ENCODE measurements around the gene PAX5. TPM values are rescaled to one million over a fixed set of nuclear protein-coding genes. Genes with fewer than 3 reads are reported as not detected.

Gene PAX5
- total RNA-seq, 6 experiments from 2014 or later = not detected

DNA sequence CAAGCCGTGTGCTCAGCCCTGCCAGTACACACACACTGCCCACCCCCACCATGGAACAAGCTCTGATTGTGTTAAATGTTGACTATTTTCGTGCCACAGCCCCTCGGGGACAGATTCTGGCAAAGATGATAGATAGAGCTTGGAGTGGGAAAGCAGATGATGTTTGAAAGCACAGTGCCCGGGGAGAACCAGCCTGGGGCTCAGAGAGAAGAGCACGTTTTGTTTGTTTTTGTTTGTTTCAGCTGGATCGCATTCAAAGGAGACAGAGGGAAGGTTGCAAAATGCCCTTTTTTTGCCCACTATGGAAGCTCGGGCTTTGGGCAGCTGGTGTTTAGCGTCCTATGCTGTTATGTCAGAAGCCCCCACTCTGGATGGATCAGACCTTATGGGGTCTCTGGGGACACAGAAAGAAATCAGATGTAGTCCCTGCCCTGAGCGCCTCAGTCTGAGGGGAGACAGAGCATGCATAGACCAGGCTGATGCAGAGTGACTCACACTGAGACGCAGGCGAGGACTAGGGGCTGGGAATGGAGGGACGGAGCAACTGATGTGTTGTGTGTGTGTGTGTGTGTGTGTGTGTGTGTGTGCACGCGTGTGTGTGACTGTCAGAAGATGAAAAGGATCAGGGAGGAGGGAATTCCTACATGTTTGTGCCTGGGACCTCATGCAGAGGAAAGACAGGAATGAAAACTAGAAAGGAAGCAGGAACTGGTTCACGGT is 231.7 kb downstream of the PAX5 start:
- Mint-ChIP-seq H3K4me3 (peak overlapping the region; percentile 46), H3K4me1 (ENCODE audit: low read depth) (peaks cover 14% of the 10 kb centered on the region)
- peak; percentile 82 for DNase-seq

DNA sequence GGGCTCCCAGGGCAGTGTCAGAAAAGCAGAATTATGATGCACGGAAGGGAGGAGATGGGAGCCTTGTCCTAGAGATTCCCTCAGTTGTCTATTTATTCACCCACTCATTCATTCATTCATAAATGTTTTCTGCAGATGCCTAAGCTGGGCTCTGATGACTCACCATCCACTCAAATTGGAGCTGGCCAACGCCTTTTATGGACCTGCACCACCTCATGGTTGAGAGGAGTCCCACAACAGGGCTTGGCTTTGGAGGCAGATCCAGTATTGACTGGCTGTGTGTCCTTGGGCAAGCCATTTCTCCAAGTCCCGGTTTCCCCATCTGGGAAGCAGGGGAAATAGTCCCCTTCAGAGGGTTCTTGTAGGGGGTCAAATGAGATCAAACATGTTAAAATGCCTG is 233.6 kb downstream of the PAX5 start:
- no peak overlapping the region for H3K4me3 Mint-ChIP-seq
- DNase-seq = no peak
- no peaks in the 10 kb centered on the region for H3K36me3 Mint-ChIP-seq (ENCODE audit: low read depth)
- peaks cover 58% of the 10 kb centered on the region for H3K27me3 Mint-ChIP-seq (ENCODE audit: insufficient read depth)
- H3K9me3 Mint-ChIP-seq = no peaks in the 10 kb centered on the region
- peaks cover 14% of the 10 kb centered on the region for H3K4me1 Mint-ChIP-seq (ENCODE audit: low read depth)
- TF ChIP-seq, protein P1, sequence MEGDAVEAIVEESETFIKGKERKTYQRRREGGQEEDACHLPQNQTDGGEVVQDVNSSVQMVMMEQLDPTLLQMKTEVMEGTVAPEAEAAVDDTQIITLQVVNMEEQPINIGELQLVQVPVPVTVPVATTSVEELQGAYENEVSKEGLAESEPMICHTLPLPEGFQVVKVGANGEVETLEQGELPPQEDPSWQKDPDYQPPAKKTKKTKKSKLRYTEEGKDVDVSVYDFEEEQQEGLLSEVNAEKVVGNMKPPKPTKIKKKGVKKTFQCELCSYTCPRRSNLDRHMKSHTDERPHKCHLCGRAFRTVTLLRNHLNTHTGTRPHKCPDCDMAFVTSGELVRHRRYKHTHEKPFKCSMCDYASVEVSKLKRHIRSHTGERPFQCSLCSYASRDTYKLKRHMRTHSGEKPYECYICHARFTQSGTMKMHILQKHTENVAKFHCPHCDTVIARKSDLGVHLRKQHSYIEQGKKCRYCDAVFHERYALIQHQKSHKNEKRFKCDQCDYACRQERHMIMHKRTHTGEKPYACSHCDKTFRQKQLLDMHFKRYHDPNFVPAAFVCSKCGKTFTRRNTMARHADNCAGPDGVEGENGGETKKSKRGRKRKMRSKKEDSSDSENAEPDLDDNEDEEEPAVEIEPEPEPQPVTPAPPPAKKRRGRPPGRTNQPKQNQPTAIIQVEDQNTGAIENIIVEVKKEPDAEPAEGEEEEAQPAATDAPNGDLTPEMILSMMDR (IDR thresholded peaks at IDR 0.05) = no peak
- H3K27ac Mint-ChIP-seq = no peak overlapping the region

More for the DNA sequence above, 231.7 kb downstream of the PAX5 start:
- no peaks in the 10 kb centered on the region for H3K36me3 Mint-ChIP-seq (ENCODE audit: low read depth)
- no peaks in the 10 kb centered on the region for H3K9me3 Mint-ChIP-seq
- no peak overlapping the region for H3K27ac Mint-ChIP-seq
- H3K27me3 Mint-ChIP-seq (ENCODE audit: insufficient read depth) = peaks cover 68% of the 10 kb centered on the region
- TF ChIP-seq, protein P1 (IDR thresholded peaks at IDR 0.05) = no peak

DNA sequence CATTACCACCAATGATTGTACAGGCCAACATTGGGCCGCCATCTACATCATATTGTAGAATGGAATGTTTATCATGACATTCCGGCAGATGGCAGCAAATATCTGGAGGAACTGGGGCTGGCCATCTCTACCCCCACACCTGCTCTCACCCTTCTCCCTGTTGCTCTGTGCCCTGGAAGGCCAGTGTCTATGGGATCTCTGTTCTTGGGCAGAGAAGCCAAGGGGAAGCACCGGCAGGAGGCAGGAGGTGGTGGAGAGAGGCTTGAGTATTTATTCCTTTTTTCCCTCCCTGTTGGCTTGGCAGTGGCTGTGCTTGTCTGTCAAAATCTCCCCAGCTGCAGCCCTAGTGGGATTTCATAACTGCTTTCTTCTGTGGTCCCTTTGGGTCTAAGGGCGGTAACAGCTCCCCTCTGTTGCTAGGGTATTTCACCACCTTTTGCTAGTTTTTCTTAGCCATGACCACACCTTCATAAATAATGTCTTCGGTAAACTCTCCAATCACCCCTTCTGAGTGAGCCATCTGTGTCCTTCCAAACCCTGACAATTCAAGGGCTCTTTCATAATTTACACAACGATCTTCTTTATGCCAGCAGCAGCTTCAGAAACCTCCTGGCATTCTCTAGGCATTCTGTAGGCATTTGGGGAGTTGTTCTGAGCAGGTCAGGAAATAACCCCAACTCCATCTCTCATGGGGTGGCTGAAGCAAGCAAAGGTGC is 235.6 kb downstream of the PAX5 start:
- TF ChIP-seq, protein P1 (IDR thresholded peaks at IDR 0.05) = no peak
- Mint-ChIP-seq H3K27ac (no peak overlapping the region), H3K4me1 (ENCODE audit: low read depth) (peaks cover 14% of the 10 kb centered on the region), H3K27me3 (ENCODE audit: insufficient read depth) (peaks cover 54% of the 10 kb centered on the region), H3K4me3 (no peak overlapping the region), H3K9me3 (peaks cover 4% of the 10 kb centered on the region), H3K36me3 (ENCODE audit: low read depth) (no peaks in the 10 kb centered on the region)
- no peak for DNase-seq

DNA sequence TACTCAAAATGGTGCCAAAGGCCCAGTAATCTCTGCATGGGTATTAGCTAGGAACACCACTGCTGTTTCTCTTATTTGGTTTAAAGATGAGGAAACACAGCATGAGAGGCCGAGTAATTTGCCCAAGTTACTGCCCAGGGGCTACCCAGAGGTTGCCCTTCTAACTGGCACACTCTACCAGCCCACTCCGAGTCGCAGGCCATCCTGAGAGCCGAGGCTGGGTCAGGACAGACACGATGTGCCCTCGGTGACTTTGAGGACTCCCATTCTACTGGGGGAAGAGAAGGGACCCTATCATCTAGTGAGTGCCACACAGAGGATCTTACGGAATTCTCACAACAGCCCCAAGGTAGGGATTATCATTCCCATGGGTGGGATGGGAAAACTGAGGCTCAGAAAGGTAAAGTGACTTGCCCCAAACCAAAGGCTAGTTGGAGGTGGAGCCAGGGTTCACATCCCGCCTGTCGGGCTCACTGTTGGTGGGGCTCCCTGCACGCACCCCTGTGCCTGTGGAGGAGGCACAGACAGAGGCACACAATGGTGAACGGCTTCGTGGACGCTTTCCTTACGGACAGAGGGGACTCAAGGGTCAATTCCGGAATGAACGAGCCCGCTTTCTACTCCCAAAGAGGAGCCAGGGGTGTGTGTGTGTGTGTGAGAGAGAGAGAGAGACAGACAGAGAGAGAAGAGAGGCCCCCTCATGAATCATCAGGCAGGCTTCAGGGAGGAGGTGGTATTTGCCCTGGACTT is 236.4 kb downstream of the PAX5 start:
- no peak overlapping the region for H3K4me3 Mint-ChIP-seq

More for the DNA sequence above, 236.4 kb downstream of the PAX5 start:
- H3K9me3 Mint-ChIP-seq = peaks cover 11% of the 10 kb centered on the region
- H3K27ac Mint-ChIP-seq = no peak overlapping the region
- DNase-seq = no peak
- peaks cover 51% of the 10 kb centered on the region for H3K27me3 Mint-ChIP-seq (ENCODE audit: insufficient read depth)
- H3K36me3 Mint-ChIP-seq (ENCODE audit: low read depth) = peaks cover 6% of the 10 kb centered on the region
- peaks cover 10% of the 10 kb centered on the region for H3K4me1 Mint-ChIP-seq (ENCODE audit: low read depth)
- TF ChIP-seq, protein P1 (IDR thresholded peaks at IDR 0.05) = no peak

Measured in HFFc6 (cell line).